C4-2B (cell line): ENCODE results near the gene SPCS3.

Experiments used
- ZFX ChIP-seq: fragments of 450-650 bp; IDR thresholded peaks from 2 replicates; pipeline ENCODE4 v1.6.1; 2017
- TF ChIP-seq, protein P1 (sequence below): fragments of 450-650 bp; conservative IDR thresholded peaks from 2 replicates; pipeline ENCODE4 v1.5.1; 2017; ENCODE audit warnings: mild to moderate bottlenecking

- TF ChIP-seq, protein P1, sequence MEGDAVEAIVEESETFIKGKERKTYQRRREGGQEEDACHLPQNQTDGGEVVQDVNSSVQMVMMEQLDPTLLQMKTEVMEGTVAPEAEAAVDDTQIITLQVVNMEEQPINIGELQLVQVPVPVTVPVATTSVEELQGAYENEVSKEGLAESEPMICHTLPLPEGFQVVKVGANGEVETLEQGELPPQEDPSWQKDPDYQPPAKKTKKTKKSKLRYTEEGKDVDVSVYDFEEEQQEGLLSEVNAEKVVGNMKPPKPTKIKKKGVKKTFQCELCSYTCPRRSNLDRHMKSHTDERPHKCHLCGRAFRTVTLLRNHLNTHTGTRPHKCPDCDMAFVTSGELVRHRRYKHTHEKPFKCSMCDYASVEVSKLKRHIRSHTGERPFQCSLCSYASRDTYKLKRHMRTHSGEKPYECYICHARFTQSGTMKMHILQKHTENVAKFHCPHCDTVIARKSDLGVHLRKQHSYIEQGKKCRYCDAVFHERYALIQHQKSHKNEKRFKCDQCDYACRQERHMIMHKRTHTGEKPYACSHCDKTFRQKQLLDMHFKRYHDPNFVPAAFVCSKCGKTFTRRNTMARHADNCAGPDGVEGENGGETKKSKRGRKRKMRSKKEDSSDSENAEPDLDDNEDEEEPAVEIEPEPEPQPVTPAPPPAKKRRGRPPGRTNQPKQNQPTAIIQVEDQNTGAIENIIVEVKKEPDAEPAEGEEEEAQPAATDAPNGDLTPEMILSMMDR: no peak
- TF ChIP-seq ZFX: no peak
These were observed 14.3 kb downstream of the SPCS3 start for GRCh38 chr4:176334066-176334465.
